Cardiac muscle cell (in vitro differentiated cells and primary cell): ENCODE data around the gene EIF2A. TPM values are rescaled to one million over a fixed set of nuclear protein-coding genes. Genes with fewer than 3 reads are reported as not detected.
A peak's percentile ranks its signal among the peaks of the same experiment; 100 is the strongest.

Experiments used
- DNase-seq, 2 donors: peaks; one replicate each; pipeline versions ENCODE4 v3.0.0 to v3.0.0-alpha.2; 2010 to 2017; ENCODE audit warnings: low read depth in 1 of 2, low spot score in 1 of 2
- H3K27ac ChIP-seq: fragments of 200-600 bp; sonication (generic); 2 replicates; pipeline ENCODE4 v1.5.1; 2016
- H3K27me3 ChIP-seq: fragments of 200-600 bp; sonication (generic); 2 replicates; pipeline ENCODE4 v1.6.0; 2016; ENCODE audit warnings: control low read depth
- H3K36me3 ChIP-seq: fragments of 200-600 bp; sonication (generic); 2 replicates; pipeline ENCODE4 v1.5.1; 2016; ENCODE audit warnings: control low read depth
- H3K4me1 ChIP-seq: fragments of 200-600 bp; sonication (generic); 2 replicates; pipeline ENCODE4 v1.8.1; 2017; ENCODE audit warnings: low read depth, mild to moderate bottlenecking, mixed run types
- H3K4me3 ChIP-seq: fragments of 200-600 bp; sonication (generic); 2 replicates; pipeline ENCODE4 v1.5.1; 2016; ENCODE audit warnings: mild to moderate bottlenecking
- H3K9me3 ChIP-seq: fragments of 200-600 bp; sonication (generic); 2 replicates; pipeline ENCODE4 v1.5.1; 2017; ENCODE audit warnings: low read depth, mild to moderate bottlenecking, control low read depth
- polyA plus RNA-seq: library from polyadenylated mRNA; unstranded; fragments of >200 nt; fragmentation: Nextera tagmentation; extraction: Ambion mirVana; gene quantifications from 2 replicates; pipeline ENCODE4 v1.2.1, GENCODE V29; 2016
- total RNA-seq: library from RNA; depleted of rRNA; stranded (reverse); fragments of >200 nt; gene quantifications from 2 replicates; pipeline ENCODE4 v1.2.3, GENCODE V29; 2016
- TF ChIP-seq, protein P1 (sequence below): IDR thresholded peaks from 2 replicates; pipeline ENCODE4 v1.5.1; 2012; ENCODE audit warnings: low read depth, mild to moderate bottlenecking, low read length

The EIF2A gene
- total and polyA plus RNA-seq, 2 experiments from 2014 or later = 40.5 to 49.5 TPM

DNA sequence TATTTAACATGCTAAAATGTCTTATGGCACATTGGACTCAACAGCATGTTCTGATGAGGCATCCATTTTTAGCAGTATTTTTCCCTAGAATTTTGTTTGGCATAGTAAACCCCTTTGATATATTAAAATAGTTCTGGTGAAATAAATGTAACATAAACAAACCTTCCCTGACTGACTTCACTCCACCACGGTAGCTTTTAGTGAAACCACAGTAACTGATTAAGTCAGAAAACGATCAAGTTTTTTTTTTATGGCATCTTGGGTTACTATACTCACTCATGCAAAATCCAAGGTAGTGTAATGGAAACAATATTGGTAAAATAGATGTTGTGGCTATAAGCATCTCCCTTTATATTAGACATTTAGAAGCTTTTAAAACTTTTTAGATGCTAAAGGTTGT lies 3.1 kb upstream of the EIF2A start:
- no peak overlapping the region for H3K27ac ChIP-seq

DNA sequence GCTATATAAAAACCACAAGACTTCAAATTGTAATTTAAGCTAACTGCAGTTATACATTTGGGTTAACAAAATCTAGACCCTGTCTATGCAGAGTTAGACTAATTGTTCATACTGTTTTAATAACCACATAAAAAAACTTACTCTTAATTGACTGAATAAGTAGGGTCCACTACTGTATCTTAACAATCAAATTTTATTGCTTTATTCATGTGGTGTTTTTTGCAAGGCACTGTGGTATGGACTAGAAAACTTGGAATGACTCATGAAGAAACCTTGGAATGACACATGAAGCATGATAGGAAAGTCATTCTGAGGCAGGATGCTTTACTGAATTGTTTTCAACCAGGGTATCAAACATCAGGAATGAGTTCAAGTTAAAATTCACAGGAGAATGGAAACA lies 2.5 kb upstream of the EIF2A start:
- Histone ChIP-seq H3K27ac (no peak overlapping the region), H3K4me3 (no peak overlapping the region), H3K4me1 (peaks cover 16% of the 10 kb centered on the region), H3K36me3 (peaks cover 15% of the 10 kb centered on the region), H3K27me3 (no peaks in the 10 kb centered on the region), H3K9me3 (no peaks in the 10 kb centered on the region)
- TF ChIP-seq, protein P1, sequence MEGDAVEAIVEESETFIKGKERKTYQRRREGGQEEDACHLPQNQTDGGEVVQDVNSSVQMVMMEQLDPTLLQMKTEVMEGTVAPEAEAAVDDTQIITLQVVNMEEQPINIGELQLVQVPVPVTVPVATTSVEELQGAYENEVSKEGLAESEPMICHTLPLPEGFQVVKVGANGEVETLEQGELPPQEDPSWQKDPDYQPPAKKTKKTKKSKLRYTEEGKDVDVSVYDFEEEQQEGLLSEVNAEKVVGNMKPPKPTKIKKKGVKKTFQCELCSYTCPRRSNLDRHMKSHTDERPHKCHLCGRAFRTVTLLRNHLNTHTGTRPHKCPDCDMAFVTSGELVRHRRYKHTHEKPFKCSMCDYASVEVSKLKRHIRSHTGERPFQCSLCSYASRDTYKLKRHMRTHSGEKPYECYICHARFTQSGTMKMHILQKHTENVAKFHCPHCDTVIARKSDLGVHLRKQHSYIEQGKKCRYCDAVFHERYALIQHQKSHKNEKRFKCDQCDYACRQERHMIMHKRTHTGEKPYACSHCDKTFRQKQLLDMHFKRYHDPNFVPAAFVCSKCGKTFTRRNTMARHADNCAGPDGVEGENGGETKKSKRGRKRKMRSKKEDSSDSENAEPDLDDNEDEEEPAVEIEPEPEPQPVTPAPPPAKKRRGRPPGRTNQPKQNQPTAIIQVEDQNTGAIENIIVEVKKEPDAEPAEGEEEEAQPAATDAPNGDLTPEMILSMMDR = no peak
- peak in 1 of 2 donors; percentile 34 for DNase-seq

More for the DNA sequence above, 3.1 kb upstream of the EIF2A start:
- peaks cover 15% of the 10 kb centered on the region for H3K36me3 ChIP-seq
- no peaks in the 10 kb centered on the region for H3K27me3 ChIP-seq
- H3K9me3 ChIP-seq = no peaks in the 10 kb centered on the region
- peaks cover 16% of the 10 kb centered on the region for H3K4me1 ChIP-seq
- H3K4me3 ChIP-seq = no peak overlapping the region
- no peak for DNase-seq
- TF ChIP-seq, protein P1 = no peak

DNA sequence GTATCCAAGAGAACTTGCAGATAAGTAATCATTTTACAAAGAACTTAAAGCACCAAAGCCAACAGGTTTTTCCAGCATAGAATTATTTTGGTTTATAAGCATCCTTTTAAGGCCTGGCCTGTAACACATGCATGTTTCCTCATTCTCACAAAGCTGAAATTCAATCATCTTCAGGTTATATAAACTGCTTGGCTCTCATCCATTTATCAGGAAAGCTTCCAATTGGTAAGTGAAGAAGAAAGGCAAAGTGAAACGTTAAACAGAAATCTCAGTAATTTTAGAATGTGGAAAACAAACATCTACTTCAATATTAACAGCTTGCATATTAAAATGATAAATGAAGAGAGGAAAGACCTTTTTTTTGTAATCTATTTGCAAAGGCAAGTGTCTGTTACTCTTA lies 1.9 kb upstream of the EIF2A start:
- peak overlapping the region; percentile 97 for H3K27ac ChIP-seq
- no peaks in the 10 kb centered on the region for H3K27me3 ChIP-seq
- no peaks in the 10 kb centered on the region for H3K9me3 ChIP-seq
- DNase-seq = peak in 1 of 2 donors; percentile 33
- H3K4me3 ChIP-seq = peak overlapping the region; percentile 79
- H3K4me1 ChIP-seq = peaks cover 16% of the 10 kb centered on the region
- peaks cover 15% of the 10 kb centered on the region for H3K36me3 ChIP-seq
- TF ChIP-seq, protein P1 = no peak

DNA sequence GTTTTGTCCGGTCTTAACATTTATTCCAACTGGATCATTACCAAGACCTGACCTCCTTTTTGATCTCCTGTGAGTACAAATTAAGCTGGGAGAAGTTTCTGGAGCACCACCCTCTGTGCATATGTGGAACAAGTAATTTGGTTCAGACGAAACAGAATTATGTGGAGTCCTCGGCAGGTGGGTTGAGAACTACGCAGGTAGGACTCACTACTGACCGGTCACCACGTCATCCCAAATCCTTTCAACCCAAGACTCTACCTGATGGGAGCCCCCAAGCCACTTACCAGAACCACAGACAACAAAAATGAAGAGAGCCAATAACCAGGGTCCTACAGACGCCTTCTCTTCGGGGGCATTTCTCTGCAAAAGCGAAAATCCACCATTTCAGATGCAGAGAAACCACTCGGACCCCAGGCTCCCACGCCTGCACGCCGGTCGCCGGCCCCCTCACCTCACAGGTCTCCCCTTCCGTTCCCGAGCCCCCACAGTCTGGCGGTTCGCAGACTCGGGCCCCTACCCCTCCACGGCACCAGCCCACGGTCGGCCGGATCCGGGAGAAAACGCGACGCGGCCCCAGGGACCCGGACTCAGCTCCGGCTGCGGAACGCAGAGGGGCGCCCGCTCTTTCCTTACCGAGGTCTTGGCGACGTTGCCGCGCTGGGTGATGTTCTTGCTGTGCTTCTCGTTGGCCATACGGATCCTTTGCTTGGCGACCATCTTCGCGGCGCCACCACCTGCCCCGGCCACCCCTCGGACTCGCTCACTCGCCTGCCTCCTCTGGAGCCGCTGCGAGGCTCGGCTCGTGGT lies 965 bp upstream of the EIF2A start:
- Histone ChIP-seq H3K36me3 (peaks cover 15% of the 10 kb centered on the region), H3K27ac (peak overlapping the region; percentile 97), H3K9me3 (no peaks in the 10 kb centered on the region), H3K4me3 (peak overlapping the region; percentile 79), H3K4me1 (peaks cover 16% of the 10 kb centered on the region), H3K27me3 (no peaks in the 10 kb centered on the region)
- TF ChIP-seq, protein P1 = no peak
- DNase-seq = peak; percentile 13 to 17

DNA sequence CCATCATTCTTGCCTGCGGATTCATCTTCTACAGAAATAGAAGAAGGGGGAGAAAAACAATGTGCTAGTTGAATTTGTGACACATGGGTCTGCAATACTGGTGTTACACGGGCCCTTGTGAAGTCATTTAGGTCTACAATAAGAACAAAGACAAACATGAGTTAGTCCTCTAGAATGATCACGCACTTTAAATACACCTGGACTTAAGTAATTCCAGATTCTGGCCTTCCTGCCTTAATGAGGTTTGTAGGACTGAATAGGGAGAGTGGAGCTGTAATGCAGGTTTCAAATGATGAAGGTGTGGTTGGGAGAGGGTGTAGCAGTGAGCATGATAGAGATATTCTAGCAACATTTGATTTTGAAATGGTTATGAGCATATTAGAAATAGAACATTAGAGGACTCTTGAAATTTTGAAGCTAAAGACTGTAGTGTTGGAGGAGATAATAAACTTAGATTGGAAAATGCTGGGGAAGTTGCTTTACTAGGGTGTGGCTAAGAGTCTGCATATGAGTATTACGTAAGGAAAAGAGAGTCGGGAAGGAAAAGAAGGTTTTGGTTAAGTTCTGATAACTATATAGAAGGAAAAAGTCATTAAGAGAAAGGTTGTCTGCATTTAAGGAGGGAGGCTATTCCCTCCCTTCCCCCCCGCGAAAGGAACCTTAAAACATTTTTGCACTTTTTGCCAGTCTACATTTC lies 606 bp downstream of the EIF2A start:
- Histone ChIP-seq H3K36me3 (peaks cover 14% of the 10 kb centered on the region), H3K27me3 (no peaks in the 10 kb centered on the region), H3K4me1 (peaks cover 16% of the 10 kb centered on the region), H3K27ac (peak overlapping the region; percentile 97), H3K9me3 (no peaks in the 10 kb centered on the region), H3K4me3 (peak overlapping the region; percentile 79)
- TF ChIP-seq, protein P1 = no peak
- DNase-seq = peak in 1 of 2 donors; percentile 41
